Immature natural killer cell (primary cell): Measurements from ENCODE around the gene MAP3K9. TPM values are rescaled to one million over a fixed set of nuclear protein-coding genes. Genes with fewer than 3 reads are reported as not detected.
A peak's percentile ranks its signal among the peaks of the same experiment; 100 is the strongest.

Experiments used
- DNase-seq, 3 donors: peaks; one replicate each; pipeline ENCODE4 v3.0.0; 2022; ENCODE audit warnings: mixed read lengths in 1 of 3
- H3K27ac Mint-ChIP-seq, 6 donors: one replicate each; pipeline ENCODE4 v1.8.0; 2020; ENCODE audit warnings: mixed read lengths in 6 of 6, mild to moderate bottlenecking in 5 of 6, inconsistent platforms in 4 of 6, moderate library complexity in 3 of 6
- H3K27me3 Mint-ChIP-seq, 3 donors: one replicate each; pipeline ENCODE4 v1.8.0; 2020 to 2021; ENCODE audit warnings: low read depth in 3 of 3, mild to moderate bottlenecking in 3 of 3, mixed read lengths in 3 of 3, moderate library complexity in 3 of 3, inconsistent platforms in 1 of 3
- H3K36me3 Mint-ChIP-seq, 3 donors: one replicate each; pipeline ENCODE4 v1.8.0; 2020; ENCODE audit warnings: mixed read lengths in 3 of 3, inconsistent platforms in 2 of 3, mild to moderate bottlenecking in 2 of 3
- H3K4me1 Mint-ChIP-seq, 2 donors: one replicate each; pipeline ENCODE4 v1.8.0; 2020; ENCODE audit warnings: inconsistent platforms in 2 of 2, mild to moderate bottlenecking in 2 of 2, mixed read lengths in 2 of 2, moderate library complexity in 1 of 2
- H3K4me3 Mint-ChIP-seq, 5 donors: one replicate each; pipeline ENCODE4 v1.8.0; 2020; ENCODE audit warnings: mild to moderate bottlenecking in 5 of 5, mixed read lengths in 5 of 5, inconsistent platforms in 3 of 5, moderate library complexity in 3 of 5
- H3K9me3 Mint-ChIP-seq, 6 donors: one replicate each; pipeline ENCODE4 v1.8.0; 2020; ENCODE audit warnings: mild to moderate bottlenecking in 6 of 6, mixed read lengths in 6 of 6, inconsistent platforms in 4 of 6, moderate library complexity in 3 of 6
- polyA plus RNA-seq, 3 donors: library from polyadenylated mRNA; unstranded; fragments of 300-500 nt; fragmentation: Illumina TruSeq; gene quantifications; one replicate each; pipeline ENCODE4 v1.2.3, GENCODE V29; 2021

MAP3K9 gene
- polyA plus RNA-seq, 3 donors from 2014 or later = 0.48 to 0.55 TPM; not detected in 1

DNA sequence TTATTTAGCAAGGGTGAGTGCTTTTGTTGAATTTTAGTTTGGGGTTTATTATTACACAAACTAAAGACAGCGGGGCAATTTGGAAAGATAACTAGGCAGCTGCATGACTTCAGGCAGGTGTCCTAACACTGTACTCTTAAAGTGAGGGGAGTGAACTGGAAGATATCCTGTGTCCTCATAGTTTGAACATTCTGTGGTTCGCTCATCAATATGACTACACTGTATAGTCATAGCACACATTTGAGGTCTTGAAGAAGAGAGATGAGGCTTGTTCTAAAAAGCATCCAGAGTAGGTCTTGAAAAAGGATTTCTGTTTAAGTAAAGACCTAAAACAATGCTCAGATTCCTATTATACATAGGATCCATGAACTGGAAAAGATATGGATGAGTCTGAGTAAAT, 1.7 kb upstream of the MAP3K9 start:
- H3K4me1 Mint-ChIP-seq = peaks cover 9 to 13% of the 10 kb centered on the region in 2 donors
- DNase-seq = no peak
- peaks cover 0 to 3% (median 0%) of the 10 kb centered on the region in 3 donors for H3K36me3 Mint-ChIP-seq
- H3K9me3 Mint-ChIP-seq = peaks cover 0 to 1% (median 0%) of the 10 kb centered on the region in 6 donors
- H3K4me3 Mint-ChIP-seq = no peak overlapping the region
- peaks cover 0 to 2% (median 0%) of the 10 kb centered on the region in 3 donors for H3K27me3 Mint-ChIP-seq
- no peak overlapping the region for H3K27ac Mint-ChIP-seq

DNA sequence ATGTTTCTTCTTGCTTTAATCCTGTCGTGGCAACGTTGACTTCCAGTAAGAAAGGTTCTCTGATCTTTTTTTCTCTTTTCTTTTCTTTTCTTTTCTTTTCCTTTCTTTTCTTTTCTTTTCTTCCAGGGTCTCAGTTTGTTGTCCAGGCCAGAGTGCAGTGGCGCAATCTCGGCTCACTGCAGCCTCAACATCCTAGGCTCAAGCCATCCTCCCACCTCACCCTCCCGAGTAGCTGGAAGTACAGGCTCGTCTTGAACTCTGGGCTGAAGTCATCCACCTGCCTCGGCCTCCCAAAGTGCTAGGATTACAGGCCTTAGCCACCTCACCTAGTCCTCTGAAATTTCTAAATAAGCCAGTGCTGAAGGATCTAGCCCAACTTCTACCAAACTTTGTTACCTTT, 1.3 kb upstream of the MAP3K9 start:
- DNase-seq = no peak
- Mint-ChIP-seq H3K36me3 (peaks cover 0 to 3% (median 0%) of the 10 kb centered on the region in 3 donors), H3K9me3 (peaks cover 0 to 1% (median 0%) of the 10 kb centered on the region in 6 donors), H3K27me3 (peaks cover 0 to 2% (median 0%) of the 10 kb centered on the region in 3 donors), H3K27ac (no peak overlapping the region), H3K4me1 (peaks cover 9 to 13% of the 10 kb centered on the region in 2 donors), H3K4me3 (no peak overlapping the region)

DNA sequence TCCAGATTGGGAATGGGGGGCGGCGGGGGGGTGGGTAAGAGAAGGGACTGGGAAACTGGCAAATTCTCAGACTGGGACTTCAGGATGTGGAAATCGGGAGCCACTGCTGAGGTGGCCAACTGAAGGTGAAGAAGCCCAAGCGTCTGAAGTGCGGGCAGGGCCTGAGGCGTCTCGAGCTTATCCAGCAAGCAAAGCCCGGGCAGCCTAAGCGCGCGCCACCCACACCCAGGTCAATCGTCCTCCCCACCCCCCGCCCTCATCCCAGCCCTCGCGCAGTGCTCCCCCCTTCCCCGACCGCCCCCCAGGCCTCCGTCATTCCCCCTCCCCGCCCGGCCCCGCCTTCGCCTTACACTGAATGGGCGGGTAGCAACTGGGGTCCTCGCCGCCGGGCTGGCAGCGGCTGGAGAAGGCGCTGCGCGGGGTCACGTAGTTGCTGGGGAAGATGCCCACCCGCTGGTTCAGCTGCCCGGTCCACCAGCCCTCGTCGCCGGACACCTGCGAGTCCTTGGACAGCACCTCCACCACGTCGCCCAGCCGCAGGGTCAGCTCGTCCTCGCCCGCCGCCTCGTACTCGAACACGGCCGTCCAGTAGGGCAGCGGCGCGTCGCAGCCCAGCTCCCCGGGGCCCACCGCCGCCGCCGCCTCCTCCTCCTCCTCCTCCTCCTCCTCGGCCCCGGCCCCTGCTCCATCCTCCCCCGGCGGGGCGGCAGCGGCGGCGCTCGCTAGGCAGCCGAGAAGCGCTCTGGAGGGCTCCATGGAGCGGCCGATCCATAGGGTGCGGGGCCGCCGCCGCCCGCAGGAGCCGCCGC, 693 bp downstream of the MAP3K9 start:
- DNase-seq = peak; percentile 11 to 40 (median 20)
- Mint-ChIP-seq H3K36me3 (peaks cover 0 to 3% (median 0%) of the 10 kb centered on the region in 3 donors), H3K4me1 (peaks cover 9 to 13% of the 10 kb centered on the region in 2 donors), H3K9me3 (peaks cover 0 to 1% (median 0%) of the 10 kb centered on the region in 6 donors), H3K27me3 (peaks cover 0 to 2% (median 0%) of the 10 kb centered on the region in 3 donors), H3K4me3 (peak overlapping the region; percentile 64 to 88 (median 82)), H3K27ac (peak overlapping the region in 5 of 6 donors; percentile 18 to 83 (median 77))

DNA sequence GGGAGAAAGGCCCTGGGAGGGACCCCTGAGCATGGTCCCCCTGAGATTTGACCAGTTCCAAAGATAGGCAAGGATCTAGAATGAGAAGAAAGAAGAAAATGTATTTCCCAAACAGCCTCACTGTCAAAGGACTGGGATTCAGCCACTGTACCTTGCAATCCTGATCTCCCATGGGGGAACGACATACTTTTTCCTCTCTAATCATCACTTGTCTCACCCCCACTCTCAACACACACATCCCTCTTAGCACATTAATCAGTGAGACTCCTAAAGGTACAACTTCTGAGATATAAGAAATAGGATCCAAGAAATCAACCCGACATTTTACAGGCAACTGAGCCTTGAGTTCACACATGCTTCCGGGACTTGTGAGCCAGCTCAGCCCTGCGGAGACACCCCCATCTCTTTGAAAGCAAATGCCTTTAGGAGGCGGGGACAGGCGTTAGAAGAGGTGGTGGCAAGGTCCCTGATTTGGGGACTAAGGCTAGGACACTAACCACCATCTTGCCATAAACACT, 1.4 kb downstream of the MAP3K9 start:
- Mint-ChIP-seq H3K4me3 (peak overlapping the region; percentile 64 to 88 (median 82)), H3K27me3 (peaks cover 0 to 4% (median 0%) of the 10 kb centered on the region in 3 donors), H3K36me3 (peaks cover 0 to 3% (median 0%) of the 10 kb centered on the region in 3 donors), H3K9me3 (peaks cover 0 to 1% (median 0%) of the 10 kb centered on the region in 6 donors), H3K27ac (peak overlapping the region; percentile 28 to 83 (median 72)), H3K4me1 (peaks cover 9 to 13% of the 10 kb centered on the region in 2 donors)
- DNase-seq = peak; percentile 14 to 38 (median 33)

DNA sequence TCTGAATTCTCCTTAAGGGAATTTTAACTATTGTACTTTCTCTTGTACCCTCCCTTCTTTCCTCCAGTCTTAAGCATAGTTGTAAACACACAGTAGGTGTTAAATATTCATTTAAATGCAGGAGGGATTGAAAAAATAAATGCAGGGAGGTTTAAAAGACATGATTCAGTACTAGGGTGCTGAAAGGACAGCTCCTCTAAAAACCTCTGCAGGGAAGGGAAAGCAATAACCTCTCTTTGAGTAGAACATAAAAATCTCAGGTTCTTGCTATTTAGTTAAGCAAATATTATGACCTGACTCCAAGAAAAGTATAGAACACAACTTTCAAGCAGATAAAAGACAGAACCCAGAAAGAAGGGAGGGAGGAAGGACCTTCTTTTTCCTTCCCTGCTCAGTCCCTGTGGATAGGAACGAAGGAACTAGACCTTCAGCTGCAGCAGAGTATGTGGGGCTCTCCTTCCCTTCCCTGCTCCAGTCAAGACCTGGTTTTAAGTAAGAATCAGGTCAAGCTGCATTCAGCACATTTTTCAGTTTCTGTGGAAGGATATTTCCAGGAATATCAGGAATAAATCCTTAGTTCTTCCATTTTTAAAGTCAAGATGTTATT, 4.7 kb downstream of the MAP3K9 start:
- Mint-ChIP-seq H3K4me3 (no peak overlapping the region), H3K9me3 (no peaks in the 10 kb centered on the region), H3K36me3 (peaks cover 7 to 12% (median 12%) of the 10 kb centered on the region in 3 donors), H3K27ac (no peak overlapping the region), H3K27me3 (peaks cover 0 to 6% (median 0%) of the 10 kb centered on the region in 3 donors), H3K4me1 (peaks cover 9 to 13% of the 10 kb centered on the region in 2 donors)
- no peak for DNase-seq

DNA sequence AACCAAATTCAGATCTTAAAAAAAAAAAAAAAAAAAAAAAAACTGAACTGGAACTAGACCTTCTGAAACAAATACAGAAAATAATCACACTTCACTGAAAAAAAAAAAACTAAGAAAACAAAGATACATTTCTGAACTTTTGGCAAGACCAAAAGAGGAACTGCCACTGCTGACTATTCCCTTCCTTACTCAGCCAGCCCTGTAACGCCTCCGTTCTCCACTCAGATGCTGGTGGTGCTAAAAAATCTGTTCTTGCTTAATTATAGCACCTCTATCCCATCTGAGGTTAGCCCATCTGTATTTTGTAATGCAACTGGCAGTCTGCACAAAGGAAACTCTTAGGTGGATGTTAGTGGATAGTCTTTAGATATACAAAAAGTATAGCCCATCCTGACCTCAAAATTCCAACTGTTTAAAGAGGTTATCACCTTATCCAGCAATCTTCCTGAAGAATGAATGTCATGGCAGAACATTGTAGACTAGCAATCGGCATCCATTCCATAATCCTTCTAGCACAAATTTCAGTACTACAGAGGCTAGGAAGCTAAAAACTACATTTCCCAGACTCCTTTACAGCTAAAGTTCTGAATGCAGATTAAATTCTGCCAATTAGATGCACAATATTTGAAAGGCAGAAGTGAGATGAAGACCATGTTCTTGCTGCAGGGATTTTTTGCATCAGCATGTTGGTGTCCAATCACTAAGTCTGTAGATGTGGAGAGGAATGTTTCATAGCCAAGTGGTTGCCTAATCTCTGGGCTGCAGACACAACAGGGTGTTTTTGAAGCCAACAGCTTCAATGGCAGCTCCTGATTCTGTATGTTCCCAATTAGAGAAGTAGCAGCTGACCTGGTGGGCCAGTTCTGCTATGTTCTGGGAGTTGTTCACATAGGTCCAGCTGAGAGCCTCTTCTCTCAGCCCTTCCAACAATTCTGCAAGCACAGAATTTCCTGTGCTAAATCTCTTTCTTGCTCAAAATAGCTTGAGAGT, 5.7 kb downstream of the MAP3K9 start:
- Mint-ChIP-seq H3K4me3 (no peak overlapping the region), H3K27me3 (peaks cover 0 to 6% (median 0%) of the 10 kb centered on the region in 3 donors), H3K27ac (no peak overlapping the region), H3K4me1 (peaks cover 9 to 13% of the 10 kb centered on the region in 2 donors), H3K36me3 (peaks cover 7 to 12% (median 12%) of the 10 kb centered on the region in 3 donors), H3K9me3 (no peaks in the 10 kb centered on the region)
- no peak for DNase-seq

DNA sequence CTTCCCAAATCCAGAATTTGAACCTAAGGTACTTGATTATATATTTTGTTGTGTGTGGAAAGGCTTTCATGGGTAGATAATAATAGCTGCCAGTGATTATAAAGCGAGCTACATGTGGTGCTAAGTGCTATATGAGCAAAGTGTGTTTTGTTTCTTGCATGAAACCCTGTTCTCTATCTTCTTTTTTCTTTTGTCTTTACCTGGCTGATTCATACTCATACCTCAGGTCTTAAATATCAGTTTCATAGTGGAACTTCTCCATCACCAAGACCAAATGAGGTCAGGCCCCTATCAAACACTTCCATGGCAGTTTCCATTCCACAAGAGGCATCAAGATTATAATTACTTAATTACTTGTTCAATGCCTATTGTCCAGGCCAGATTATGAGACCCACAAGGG, 6.9 kb downstream of the MAP3K9 start:
- no peak for DNase-seq
- no peak overlapping the region for H3K27ac Mint-ChIP-seq
- H3K4me3 Mint-ChIP-seq = no peak overlapping the region
- H3K27me3 Mint-ChIP-seq = peaks cover 0 to 6% (median 0%) of the 10 kb centered on the region in 3 donors
- H3K4me1 Mint-ChIP-seq = peaks cover 0 to 4% of the 10 kb centered on the region in 2 donors
- peaks cover 7 to 12% (median 9%) of the 10 kb centered on the region in 3 donors for H3K36me3 Mint-ChIP-seq
- H3K9me3 Mint-ChIP-seq = no peaks in the 10 kb centered on the region

DNA sequence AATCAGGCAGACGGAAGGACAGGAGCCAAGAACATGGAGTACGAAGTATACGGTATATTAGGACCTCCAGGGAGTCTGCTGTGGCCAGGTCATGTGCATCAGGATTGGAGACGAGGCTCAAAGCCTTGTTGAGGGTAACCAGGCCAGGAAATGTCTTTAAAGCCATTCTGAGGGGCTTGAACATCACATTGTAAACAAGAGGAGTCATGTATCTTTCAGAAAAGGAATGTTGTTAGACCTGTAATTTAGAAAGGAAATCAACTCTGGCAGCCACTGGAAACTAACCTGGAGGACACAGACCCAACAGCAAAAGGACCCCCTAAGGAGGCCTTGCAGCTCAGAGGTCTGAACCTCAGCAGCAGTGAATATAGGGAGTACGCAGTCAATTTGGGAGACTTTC, 7.5 kb downstream of the MAP3K9 start:
- DNase-seq = no peak
- no peak overlapping the region for H3K4me3 Mint-ChIP-seq
- peaks cover 0 to 3% of the 10 kb centered on the region in 2 donors for H3K4me1 Mint-ChIP-seq
- H3K36me3 Mint-ChIP-seq = peaks cover 7 to 12% (median 9%) of the 10 kb centered on the region in 3 donors
- H3K27ac Mint-ChIP-seq = no peak overlapping the region
- no peaks in the 10 kb centered on the region for H3K9me3 Mint-ChIP-seq
- H3K27me3 Mint-ChIP-seq = peaks cover 0 to 6% (median 0%) of the 10 kb centered on the region in 3 donors

DNA sequence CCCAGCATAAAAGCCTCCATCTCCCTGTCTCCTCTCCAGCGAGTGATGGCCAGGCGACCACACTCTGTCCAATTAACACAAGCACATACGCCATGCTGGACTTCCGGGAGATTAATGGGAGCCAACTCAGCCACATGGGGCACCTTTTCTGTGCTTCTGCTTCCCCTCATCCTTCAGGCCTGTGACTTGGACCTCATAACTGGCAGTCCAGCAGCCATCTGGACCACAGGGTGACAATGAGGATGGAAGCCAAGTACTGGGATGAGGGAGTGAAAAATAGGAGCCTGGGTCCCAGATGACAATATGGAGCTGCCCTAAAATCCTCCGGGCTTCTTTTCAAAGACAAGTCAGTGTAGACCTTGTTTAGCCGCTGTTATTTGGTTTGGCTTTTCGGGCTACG, 12.8 kb downstream of the MAP3K9 start:
- Mint-ChIP-seq H3K9me3 (no peaks in the 10 kb centered on the region), H3K4me3 (no peak overlapping the region), H3K27ac (no peak overlapping the region), H3K4me1 (no peaks in the 10 kb centered on the region), H3K27me3 (peaks cover 0 to 2% (median 2%) of the 10 kb centered on the region in 3 donors), H3K36me3 (peaks cover 7 to 12% (median 12%) of the 10 kb centered on the region in 3 donors)
- no peak for DNase-seq

DNA sequence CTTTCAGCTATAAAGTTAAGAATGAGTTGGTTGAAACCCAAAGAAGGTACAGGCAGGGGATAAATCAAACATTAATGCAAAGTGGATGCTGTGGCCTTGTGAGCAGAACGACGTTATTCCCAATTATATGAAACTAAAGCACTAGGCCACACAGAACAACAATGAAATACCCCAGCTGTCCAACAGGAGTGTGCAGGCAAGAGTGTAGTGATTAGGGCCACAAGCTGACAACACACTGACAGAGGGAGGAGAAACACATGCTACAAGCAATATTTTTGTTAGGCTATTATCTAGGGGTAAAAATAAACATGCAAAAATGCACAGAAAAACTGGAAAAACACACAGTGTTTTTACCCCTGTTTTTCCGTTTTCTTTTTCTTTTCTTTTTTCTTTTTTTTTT, 15.0 kb downstream of the MAP3K9 start:
- H3K27ac Mint-ChIP-seq = peak overlapping the region in 1 of 6 donors; percentile 6
- H3K9me3 Mint-ChIP-seq = no peaks in the 10 kb centered on the region
- no peaks in the 10 kb centered on the region for H3K4me1 Mint-ChIP-seq
- peaks cover 0 to 2% (median 0%) of the 10 kb centered on the region in 3 donors for H3K27me3 Mint-ChIP-seq
- DNase-seq = no peak
- no peak overlapping the region for H3K4me3 Mint-ChIP-seq
- H3K36me3 Mint-ChIP-seq = peaks cover 0 to 13% (median 3%) of the 10 kb centered on the region in 3 donors

DNA sequence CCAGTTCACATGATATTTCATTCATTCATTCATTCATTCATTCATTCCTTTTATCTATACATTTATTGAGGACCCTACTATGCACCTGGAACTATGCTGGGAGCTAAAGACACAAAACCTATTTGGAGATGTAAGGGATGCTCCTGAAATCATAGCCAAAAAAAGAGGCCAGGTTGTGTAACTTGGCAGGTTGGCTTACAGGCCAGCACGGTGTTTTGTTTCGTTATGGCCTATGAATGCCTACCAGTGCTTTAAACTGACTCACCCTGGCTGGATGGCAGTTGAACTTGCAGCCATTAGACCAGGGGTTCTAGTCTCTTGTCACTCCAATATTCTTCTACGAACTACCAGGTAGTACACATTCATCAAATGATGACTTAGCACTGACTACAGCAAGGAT, 15.7 kb downstream of the MAP3K9 start:
- no peaks in the 10 kb centered on the region for H3K4me1 Mint-ChIP-seq
- H3K27me3 Mint-ChIP-seq = peaks cover 0 to 2% (median 0%) of the 10 kb centered on the region in 3 donors
- H3K36me3 Mint-ChIP-seq = peaks cover 0 to 13% (median 3%) of the 10 kb centered on the region in 3 donors
- no peak overlapping the region for H3K4me3 Mint-ChIP-seq
- no peak for DNase-seq
- H3K9me3 Mint-ChIP-seq = no peaks in the 10 kb centered on the region
- no peak overlapping the region for H3K27ac Mint-ChIP-seq

DNA sequence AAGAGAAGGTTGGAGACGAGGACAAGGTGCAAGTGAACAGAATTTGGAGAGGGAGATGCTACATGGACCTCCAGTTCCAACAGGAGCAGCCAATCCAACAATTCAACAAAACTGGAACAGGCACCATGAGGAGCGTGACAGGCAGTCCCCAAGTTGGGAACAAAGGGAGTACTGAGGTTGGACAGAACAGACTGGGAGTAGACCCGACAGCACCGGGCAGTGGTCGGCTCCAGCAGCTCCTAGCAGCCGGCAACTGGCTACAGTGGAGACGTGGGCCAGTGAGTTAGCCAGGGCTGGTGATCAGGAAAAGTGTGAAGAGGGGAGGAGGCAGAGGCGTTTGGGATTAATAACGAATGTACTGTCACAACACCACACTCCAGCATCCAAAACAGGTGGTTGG, 16.4 kb downstream of the MAP3K9 start:
- Mint-ChIP-seq H3K36me3 (peaks cover 0 to 13% (median 3%) of the 10 kb centered on the region in 3 donors), H3K9me3 (no peaks in the 10 kb centered on the region), H3K27me3 (peaks cover 0 to 2% (median 0%) of the 10 kb centered on the region in 3 donors), H3K27ac (peak overlapping the region in 1 of 6 donors; percentile 49), H3K4me1 (no peaks in the 10 kb centered on the region), H3K4me3 (no peak overlapping the region)
- no peak for DNase-seq

DNA sequence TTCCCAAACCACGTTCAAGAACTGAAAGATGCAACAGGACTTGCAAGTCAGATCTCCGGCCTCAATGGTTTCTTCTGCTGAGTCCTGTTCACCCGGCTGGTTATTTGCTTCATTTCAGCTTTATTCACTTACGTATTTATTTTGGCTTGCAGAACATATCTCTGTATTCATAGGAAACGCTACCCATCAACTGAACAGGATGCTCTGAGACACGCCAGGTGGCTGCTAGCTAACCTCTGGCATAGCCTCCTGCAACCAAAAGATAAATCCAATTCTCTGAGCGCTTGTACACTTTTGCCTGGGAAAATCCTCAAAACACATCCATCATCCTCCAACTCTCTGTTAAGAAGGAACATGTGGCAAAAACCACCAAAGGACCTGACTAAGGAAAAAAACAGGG, 17.3 kb downstream of the MAP3K9 start:
- no peak overlapping the region for H3K27ac Mint-ChIP-seq
- H3K4me1 Mint-ChIP-seq = no peaks in the 10 kb centered on the region
- DNase-seq = no peak
- no peaks in the 10 kb centered on the region for H3K9me3 Mint-ChIP-seq
- no peak overlapping the region for H3K4me3 Mint-ChIP-seq
- peaks cover 0 to 13% (median 3%) of the 10 kb centered on the region in 3 donors for H3K36me3 Mint-ChIP-seq
- peaks cover 0 to 2% (median 0%) of the 10 kb centered on the region in 3 donors for H3K27me3 Mint-ChIP-seq
